ENCODE data around the gene HTR2A. TPM values are rescaled to one million over a fixed set of nuclear protein-coding genes. Genes with fewer than 3 reads are reported as not detected.

Gene HTR2A
- total and polyA plus RNA-seq, 3 donors from 2014 or later: 0.74 to 1.4 (median 1.0) TPM

DNA sequence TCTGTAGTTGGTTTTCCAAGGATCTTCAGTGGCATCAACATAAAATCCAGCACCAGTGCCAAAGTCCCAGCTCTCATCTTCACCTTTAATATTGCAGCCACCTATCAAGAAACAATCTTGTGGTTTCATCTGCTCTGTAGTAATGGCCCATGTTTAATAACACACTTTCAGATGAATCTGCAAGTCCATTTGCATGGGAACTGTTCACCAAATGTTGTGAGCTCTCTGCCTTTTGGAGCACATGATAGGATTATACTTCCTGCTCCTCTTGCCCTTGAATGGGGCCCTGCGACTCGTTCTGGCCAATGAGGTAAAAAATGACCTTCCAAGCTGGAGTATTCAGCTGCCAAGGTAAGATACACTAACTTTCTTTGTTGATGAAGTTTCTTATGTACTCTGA, 114.2 kb downstream of the HTR2A start:
- no peaks in the 10 kb centered on the region for H3K36me3 ChIP-seq (ENCODE audit: low read depth, missing control alignments)
- no peaks in the 10 kb centered on the region for H3K27me3 ChIP-seq
- WGBS, 2 donors: 46 to 64% methylated on average over 2 of the region's 2 CpGs
- intact Hi-C loops (cut with DNase I; ENCODE audit: low total_unique reads): no loop called here
- DNase-seq: no peak
- no peak overlapping the region for H3K4me3 ChIP-seq
- no peaks in the 10 kb centered on the region for H3K9me3 ChIP-seq
- no peak overlapping the region for H3K27ac ChIP-seq
- TF ChIP-seq, protein P1, sequence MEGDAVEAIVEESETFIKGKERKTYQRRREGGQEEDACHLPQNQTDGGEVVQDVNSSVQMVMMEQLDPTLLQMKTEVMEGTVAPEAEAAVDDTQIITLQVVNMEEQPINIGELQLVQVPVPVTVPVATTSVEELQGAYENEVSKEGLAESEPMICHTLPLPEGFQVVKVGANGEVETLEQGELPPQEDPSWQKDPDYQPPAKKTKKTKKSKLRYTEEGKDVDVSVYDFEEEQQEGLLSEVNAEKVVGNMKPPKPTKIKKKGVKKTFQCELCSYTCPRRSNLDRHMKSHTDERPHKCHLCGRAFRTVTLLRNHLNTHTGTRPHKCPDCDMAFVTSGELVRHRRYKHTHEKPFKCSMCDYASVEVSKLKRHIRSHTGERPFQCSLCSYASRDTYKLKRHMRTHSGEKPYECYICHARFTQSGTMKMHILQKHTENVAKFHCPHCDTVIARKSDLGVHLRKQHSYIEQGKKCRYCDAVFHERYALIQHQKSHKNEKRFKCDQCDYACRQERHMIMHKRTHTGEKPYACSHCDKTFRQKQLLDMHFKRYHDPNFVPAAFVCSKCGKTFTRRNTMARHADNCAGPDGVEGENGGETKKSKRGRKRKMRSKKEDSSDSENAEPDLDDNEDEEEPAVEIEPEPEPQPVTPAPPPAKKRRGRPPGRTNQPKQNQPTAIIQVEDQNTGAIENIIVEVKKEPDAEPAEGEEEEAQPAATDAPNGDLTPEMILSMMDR (IDR thresholded peaks at IDR 0.05): no peak
- no peak for TF ChIP-seq POLR2A (IDR thresholded peaks at IDR 0.05)
- no peaks in the 10 kb centered on the region for H3K4me1 ChIP-seq

DNA sequence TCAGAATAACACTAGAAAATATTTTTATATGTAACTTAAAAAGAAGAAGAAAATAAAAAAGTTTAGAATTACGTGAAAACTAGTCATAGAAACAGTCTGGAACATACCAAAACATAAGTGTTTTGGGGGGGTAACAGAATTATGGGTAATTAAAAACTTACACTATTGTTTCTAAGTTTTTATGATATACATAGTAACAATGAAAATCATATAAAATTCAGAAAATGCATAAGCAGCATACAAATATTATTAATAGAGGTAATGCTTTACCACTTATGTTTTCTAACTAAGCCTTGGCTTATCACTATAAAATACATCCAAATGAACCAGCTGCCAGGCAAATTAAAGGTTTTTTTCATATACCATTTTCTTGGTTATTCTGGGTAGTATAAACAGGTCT, 114.8 kb downstream of the HTR2A start:
- Histone ChIP-seq H3K9me3 (no peaks in the 10 kb centered on the region), H3K36me3 (ENCODE audit: low read depth, missing control alignments) (no peaks in the 10 kb centered on the region), H3K27me3 (no peaks in the 10 kb centered on the region), H3K27ac (no peak overlapping the region), H3K4me1 (no peaks in the 10 kb centered on the region), H3K4me3 (no peak overlapping the region)
- intact Hi-C loops (cut with DNase I; ENCODE audit: low total_unique reads): no loop called here
- TF ChIP-seq POLR2A (IDR thresholded peaks at IDR 0.05): no peak
- TF ChIP-seq, protein P1 (IDR thresholded peaks at IDR 0.05): no peak
- no peak for DNase-seq
- WGBS, 2 donors: 87 to 96% methylated on average over 1 of the region's 1 CpG

Other genes starting within 250 kb of the HTR2A start
- gene ESD, start 99.9 kb downstream of the HTR2A start, total RNA-seq: 10 to 100 TPM; 60.3 to 65.4 TPM
- 95.8 TPM for gene ESD, start 99.9 kb downstream of the HTR2A start, polyA plus RNA-seq (ENCODE audit: insufficient read depth, low read depth, low replicate concordance)

Data from testis (tissue), 3 donors.